IMR-90 (cell line): ENCODE data around the gene FAM83F. TPM values are rescaled to one million over a fixed set of nuclear protein-coding genes. Genes with fewer than 3 reads are reported as not detected.

ENCODE experiments used
- ATAC-seq: fragments of 200-7000 bp; cut with Tn5 transposase; 2 replicates; pipeline ENCODE4 v1.9.1; 2020; ENCODE audit warnings: low read depth, mild to moderate bottlenecking, moderate library complexity
- BruUV-seq: library from RNA; stranded (reverse); fragments of 400-500 nt; replicated peaks from 2 replicates; lab custom pipeline; 2021; lab: Mats Ljungman, UMichigan
- CTCF ChIA-PET: fragments of 300-600 bp; formaldehyde crosslinking; extraction: SDS; loops from one replicate; lab custom pipeline; 2021; ENCODE audit warnings: antibody characterized with exemption; lab: Yijun Ruan, JAX
- POLR2A ChIA-PET: fragments of 300-600 bp; sonication (Branson Sonifier 250); formaldehyde crosslinking; loops from one replicate; lab custom pipeline; 2022; ENCODE audit warnings: antibody characterized with exemption; ENCODE audit not compliant: unreplicated experiment; lab: Charles Lee
- DNase-seq: peaks from one replicate; pipeline ENCODE4 v3.0.0; 2013
- H2AFZ ChIP-seq: replicated peaks from 2 replicates; pipeline ENCODE3; 2013; ENCODE audit warnings: low read length, mild to moderate bottlenecking; ENCODE audit not compliant: poor library complexity
- H2AK5ac ChIP-seq: 2 replicates; pipeline ENCODE4 v1.6.1; 2013; ENCODE audit warnings: low read depth, low read length, inconsistent platforms
- H2AK9ac ChIP-seq: replicated peaks from 2 replicates; pipeline ENCODE3; 2013; ENCODE audit warnings: mild to moderate bottlenecking, low read depth, low read length, moderate library complexity; ENCODE audit not compliant: poor library complexity
- H2BK120ac ChIP-seq: 2 replicates; pipeline ENCODE4 v1.6.1; 2013; ENCODE audit warnings: low read depth, low read length, inconsistent platforms
- H2BK15ac ChIP-seq: 3 replicates; pipeline ENCODE4 v1.6.1; 2013; ENCODE audit warnings: low read depth, low read length, inconsistent platforms
- H2BK20ac ChIP-seq: 2 replicates; pipeline ENCODE4 v1.6.1; 2013; ENCODE audit warnings: low read depth, mild to moderate bottlenecking, inconsistent platforms, low read length, moderate library complexity
- H2BK5ac ChIP-seq: 2 replicates; pipeline ENCODE4 v1.6.1; 2013; ENCODE audit warnings: mild to moderate bottlenecking, low read depth, low read length, inconsistent platforms; ENCODE audit not compliant: poor library complexity, severe bottlenecking
- H3K14ac ChIP-seq: replicated peaks from 2 replicates; pipeline ENCODE4 v1.6.1; 2013; ENCODE audit warnings: low read depth, low read length, inconsistent platforms
- H3K18ac ChIP-seq: 2 replicates; pipeline ENCODE4 v1.6.1; 2013; ENCODE audit warnings: low read depth, low read length, control low read depth
- H3K23ac ChIP-seq: 2 replicates; pipeline ENCODE4 v1.6.1; 2013; ENCODE audit warnings: low read depth, low read length, inconsistent platforms
- H3K27ac ChIP-seq: 2 replicates; pipeline ENCODE4 v1.5.1; 2013; ENCODE audit warnings: mild to moderate bottlenecking, control low read depth, low read length; ENCODE audit not compliant: insufficient read depth
- H3K27me3 ChIP-seq: 2 replicates; pipeline ENCODE4 v1.6.1; 2013; ENCODE audit warnings: low read length; ENCODE audit not compliant: control insufficient read depth, insufficient read depth
- H3K36me3 ChIP-seq: 2 replicates; pipeline ENCODE4 v1.6.1; 2013; ENCODE audit warnings: low read length, mixed read lengths; ENCODE audit not compliant: control insufficient read depth, insufficient read depth
- H3K4ac ChIP-seq: 2 replicates; pipeline ENCODE4 v1.6.1; 2013; ENCODE audit warnings: low read depth, low read length, inconsistent platforms
- H3K4me1 ChIP-seq: 2 replicates; pipeline ENCODE4 v1.6.1; 2013; ENCODE audit warnings: low read length, mixed read lengths; ENCODE audit not compliant: control insufficient read depth, insufficient read depth
- H3K4me2 ChIP-seq: 2 replicates; pipeline ENCODE4 v1.6.1; 2013; ENCODE audit warnings: low read depth, mild to moderate bottlenecking, control low read depth, low read length, moderate library complexity
- H3K4me3 ChIP-seq: 2 replicates; pipeline ENCODE4 v1.5.1; 2013; ENCODE audit warnings: low read depth, mild to moderate bottlenecking, control low read depth, low read length, moderate library complexity; ENCODE audit not compliant: insufficient read depth
- H3K56ac ChIP-seq: 2 replicates; pipeline ENCODE4 v1.6.1; 2013; ENCODE audit warnings: low read length, inconsistent platforms; ENCODE audit not compliant: insufficient read depth; ENCODE audit errors: extremely low read depth
- H3K79me1 ChIP-seq, 2 experiments: 2 replicates each; pipeline ENCODE4 v1.6.1; 2013; ENCODE audit warnings: low read length in 2 of 2, inconsistent platforms in 1 of 2, low read depth in 1 of 2
- H3K9ac ChIP-seq: 2 replicates; pipeline ENCODE4 v1.6.1; 2013; ENCODE audit warnings: low read depth, low read length, control low read depth
- H3K9me1 ChIP-seq: 2 replicates; pipeline ENCODE4 v1.6.1; 2013; ENCODE audit warnings: low read length, inconsistent platforms; ENCODE audit not compliant: insufficient read depth
- H3K9me3 ChIP-seq: 2 replicates; pipeline ENCODE4 v1.6.1; 2013; ENCODE audit warnings: low read length; ENCODE audit not compliant: control insufficient read depth, insufficient read depth
- H4K20me1 ChIP-seq: 2 replicates; pipeline ENCODE4 v1.6.1; 2013; ENCODE audit warnings: low read length, inconsistent platforms; ENCODE audit not compliant: insufficient read depth
- H4K5ac ChIP-seq: 2 replicates; pipeline ENCODE4 v1.6.1; 2013; ENCODE audit warnings: mild to moderate bottlenecking, low read depth, low read length, control low read depth
- H4K8ac ChIP-seq, 2 experiments: 2 replicates each; pipeline ENCODE4 v1.6.1; 2013; ENCODE audit warnings: low read depth in 2 of 2, low read length in 2 of 2, control low read depth in 1 of 2, inconsistent platforms in 1 of 2
- H4K91ac ChIP-seq: 2 replicates; pipeline ENCODE4 v1.6.1; 2013; ENCODE audit warnings: low read depth, low read length, inconsistent platforms; ENCODE audit not compliant: insufficient read depth
- BHLHE40 ChIP-seq: fragments of 150-350 bp; IDR thresholded peaks from 2 replicates; pipeline ENCODE4 v1.6.1; 2016; ENCODE audit warnings: mild to moderate bottlenecking, low read depth, low read length
- CEBPB ChIP-seq: IDR thresholded peaks from 2 replicates; pipeline ENCODE4 v1.6.1; 2012; ENCODE audit warnings: low read depth, low read length, improper control_type of control experiment
- CHD1 ChIP-seq: IDR thresholded peaks from 2 replicates; pipeline ENCODE4 v1.6.1; 2012; ENCODE audit warnings: low read depth, low read length, improper control_type of control experiment
- CTCF ChIP-seq: conservative IDR thresholded peaks from 2 replicates; pipeline ENCODE4 v1.5.1; 2012; ENCODE audit warnings: mild to moderate bottlenecking, low read depth, low read length, improper control_type of control experiment
- ELK1 ChIP-seq: fragments of 150-350 bp; IDR thresholded peaks from 2 replicates; pipeline ENCODE4 v1.6.1; 2016; ENCODE audit warnings: low read depth, mild to moderate bottlenecking, low read length, moderate library complexity, borderline replicate concordance
- FOS ChIP-seq: fragments of 150-350 bp; IDR thresholded peaks from 2 replicates; pipeline ENCODE4 v1.6.1; 2016; ENCODE audit warnings: low read depth, low read length
- MAFK ChIP-seq: IDR thresholded peaks from 2 replicates; pipeline ENCODE4 v1.6.1; 2012; ENCODE audit warnings: low read depth, low read length, improper control_type of control experiment
- MAZ ChIP-seq: IDR thresholded peaks from 2 replicates; pipeline ENCODE4 v1.6.1; 2012; ENCODE audit warnings: low read depth, mild to moderate bottlenecking, low read length, improper control_type of control experiment, moderate library complexity, borderline replicate concordance
- MXI1 ChIP-seq: IDR thresholded peaks from 2 replicates; pipeline ENCODE4 v1.6.1; 2012; ENCODE audit warnings: low read depth, mild to moderate bottlenecking, low read length, moderate library complexity, borderline replicate concordance
- NFE2L2 ChIP-seq: fragments of 150-350 bp; IDR thresholded peaks from 2 replicates; pipeline ENCODE4 v1.6.1; 2016; ENCODE audit warnings: low read depth, mild to moderate bottlenecking, low read length
- POLR2A ChIP-seq: IDR thresholded peaks from 2 replicates; pipeline ENCODE4 v1.6.1; 2012; ENCODE audit warnings: mild to moderate bottlenecking, low read depth, low read length
- RAD21 ChIP-seq: IDR thresholded peaks from 2 replicates; pipeline ENCODE4 v1.6.1; 2012; ENCODE audit warnings: low read length, improper control_type of control experiment
- RFX5 ChIP-seq: IDR thresholded peaks from 2 replicates; pipeline ENCODE4 v1.8.0; 2012; ENCODE audit warnings: low read depth, mild to moderate bottlenecking, low read length, moderate library complexity
- SMC3 ChIP-seq: fragments of 150-350 bp; IDR thresholded peaks from 2 replicates; pipeline ENCODE4 v1.6.1; 2016; ENCODE audit warnings: low read depth, mild to moderate bottlenecking, antibody characterized with exemption, low read length, moderate library complexity
- USF2 ChIP-seq: fragments of 150-350 bp; IDR thresholded peaks from 2 replicates; pipeline ENCODE4 v1.6.1; 2017; ENCODE audit warnings: mild to moderate bottlenecking, antibody characterized with exemption, low read length, low read depth
- WGBS, 2 experiments: methylation state at CpG; one replicate each; pipeline versions ENCODE4 v1.1.5 to v1.1.7; 2013; ENCODE audit warnings: missing lambda C conversion rate in 2 of 2; ENCODE audit not compliant: insufficient read length in 1 of 2; ENCODE audit errors: extremely low coverage in 2 of 2; 5-methylcytosine and 5-hydroxymethylcytosine counted together
- dilution Hi-C: fragments of 300-500 bp; cut with HindIII; formaldehyde crosslinking; loops from one replicate; pipeline ENCODE4 v1.14.3; 2018; ENCODE audit warnings: low sequenced_read_pairs; ENCODE audit not compliant: unreplicated experiment
- in situ Hi-C: fragments of 300-500 bp; cut with MboI; formaldehyde crosslinking; loops from 3 replicates; pipeline ENCODE4 v1.14.3; 2019; ENCODE audit warnings: low sequenced_read_pairs, inconsistent platforms, mixed read lengths
- intact Hi-C: fragments of 100-400 bp; cut with micrococcal nuclease; formaldehyde crosslinking; loops from 2 replicates; pipeline ENCODE4 v1.10.0; 2022
- polyA plus RNA-seq, 3 experiments: library from polyadenylated mRNA; depleted of rRNA; stranded (reverse); fragments of >200 nt; gene quantifications; 2 replicates each; pipeline ENCODE4 v1.2.3, GENCODE V29; 2012; ENCODE audit warnings: low replicate concordance in 1 of 3
- total RNA-seq: library from RNA; depleted of rRNA; stranded (reverse); fragments of >200 nt; gene quantifications from 2 replicates; pipeline ENCODE4 v1.2.3, GENCODE V29; 2012

FAM83F gene
- total and polyA plus RNA-seq, 2 of the 4 experiments (the other 2 are of a cell fraction) = not detected

GRCh38 chr22:39947220-39948216 lies 47.2 kb upstream of the FAM83F start:
- Histone ChIP-seq H3K23ac (no peak overlapping the region), H2AFZ (no peak overlapping the region), H3K9ac (no peak overlapping the region), H2BK120ac (no peak overlapping the region), H3K36me3 (no peaks in the 10 kb centered on the region), H3K14ac (no peak overlapping the region), H2AK9ac (no peak overlapping the region), H4K20me1 (no peaks in the 10 kb centered on the region), H3K4me2 (no peak overlapping the region), H3K18ac (no peak overlapping the region), H2BK15ac (no peak overlapping the region), H2BK5ac (no peak overlapping the region), H3K4ac (no peak overlapping the region), H4K5ac (no peak overlapping the region), H3K27ac (no peak overlapping the region), H4K91ac (no peak overlapping the region), H2AK5ac (no peak overlapping the region), H3K56ac (no peak overlapping the region), H3K9me3 (no peaks in the 10 kb centered on the region), H3K4me3 (no peak overlapping the region), H3K4me1 (no peaks in the 10 kb centered on the region), H3K27me3 (peaks cover 54% of the 10 kb centered on the region), H3K9me1 (no peaks in the 10 kb centered on the region), H2BK20ac (no peak overlapping the region), H4K8ac (no peak overlapping the region), H3K79me1 (no peaks in the 10 kb centered on the region)
- ChIA-PET CTCF (no interaction called here), POLR2A (no interaction called here)
- in situ Hi-C loops (no loop called here), dilution Hi-C loops (no loop called here), intact Hi-C loops (no loop called here)
- ATAC-seq = no peak
- no TSS peak for BruUV-seq
- WGBS, 2 experiments = no CpG with 5 or more reads among the region's 8 CpGs
- no peak for DNase-seq
- no peak for TF ChIP-seq NFE2L2
- no peak for TF ChIP-seq POLR2A
- TF ChIP-seq ELK1 = no peak
- TF ChIP-seq BHLHE40 = no peak
- no peak for TF ChIP-seq CTCF
- no peak for TF ChIP-seq USF2
- TF ChIP-seq CEBPB = no peak
- TF ChIP-seq RAD21 = no peak
- no peak for TF ChIP-seq CHD1
- TF ChIP-seq FOS = no peak
- TF ChIP-seq SMC3 = no peak
- no peak for TF ChIP-seq MAFK
- no peak for TF ChIP-seq RFX5
- TF ChIP-seq MAZ = no peak
- TF ChIP-seq MXI1 = no peak
